ENCODE data around the gene NAIP. TPM values are rescaled to one million over a fixed set of nuclear protein-coding genes. Genes with fewer than 3 reads are reported as not detected.
A peak's percentile ranks its signal among the peaks of the same experiment; 100 is the strongest.
"Not testable (repeated sequence)": the region's sequence is repeated elsewhere in the genome, so short reads cannot be mapped to it uniquely, and the experiment has no call there.

The NAIP gene, protein sequence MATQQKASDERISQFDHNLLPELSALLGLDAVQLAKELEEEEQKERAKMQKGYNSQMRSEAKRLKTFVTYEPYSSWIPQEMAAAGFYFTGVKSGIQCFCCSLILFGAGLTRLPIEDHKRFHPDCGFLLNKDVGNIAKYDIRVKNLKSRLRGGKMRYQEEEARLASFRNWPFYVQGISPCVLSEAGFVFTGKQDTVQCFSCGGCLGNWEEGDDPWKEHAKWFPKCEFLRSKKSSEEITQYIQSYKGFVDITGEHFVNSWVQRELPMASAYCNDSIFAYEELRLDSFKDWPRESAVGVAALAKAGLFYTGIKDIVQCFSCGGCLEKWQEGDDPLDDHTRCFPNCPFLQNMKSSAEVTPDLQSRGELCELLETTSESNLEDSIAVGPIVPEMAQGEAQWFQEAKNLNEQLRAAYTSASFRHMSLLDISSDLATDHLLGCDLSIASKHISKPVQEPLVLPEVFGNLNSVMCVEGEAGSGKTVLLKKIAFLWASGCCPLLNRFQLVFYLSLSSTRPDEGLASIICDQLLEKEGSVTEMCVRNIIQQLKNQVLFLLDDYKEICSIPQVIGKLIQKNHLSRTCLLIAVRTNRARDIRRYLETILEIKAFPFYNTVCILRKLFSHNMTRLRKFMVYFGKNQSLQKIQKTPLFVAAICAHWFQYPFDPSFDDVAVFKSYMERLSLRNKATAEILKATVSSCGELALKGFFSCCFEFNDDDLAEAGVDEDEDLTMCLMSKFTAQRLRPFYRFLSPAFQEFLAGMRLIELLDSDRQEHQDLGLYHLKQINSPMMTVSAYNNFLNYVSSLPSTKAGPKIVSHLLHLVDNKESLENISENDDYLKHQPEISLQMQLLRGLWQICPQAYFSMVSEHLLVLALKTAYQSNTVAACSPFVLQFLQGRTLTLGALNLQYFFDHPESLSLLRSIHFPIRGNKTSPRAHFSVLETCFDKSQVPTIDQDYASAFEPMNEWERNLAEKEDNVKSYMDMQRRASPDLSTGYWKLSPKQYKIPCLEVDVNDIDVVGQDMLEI (N-terminal part only)
- 6.6 and 7.3 TPM in 2 replicates for total RNA-seq (2022)
- percentile 22 among the genes with signal in this experiment for Bru-seq, nascent RNA
- BruChase-seq, experiment 1, labeled RNA remaining after a 2-hour chase = percentile 33 among the genes with signal in this experiment
- percentile 32 among the genes with signal in this experiment for BruChase-seq, experiment 2, labeled RNA remaining after a 6-hour chase
- long read RNA-seq, partial matches to known transcripts = 0 of 3 reads
- long read RNA-seq, other reads (novel, unspliced or antisense) = 3 of 3 reads

DNA sequence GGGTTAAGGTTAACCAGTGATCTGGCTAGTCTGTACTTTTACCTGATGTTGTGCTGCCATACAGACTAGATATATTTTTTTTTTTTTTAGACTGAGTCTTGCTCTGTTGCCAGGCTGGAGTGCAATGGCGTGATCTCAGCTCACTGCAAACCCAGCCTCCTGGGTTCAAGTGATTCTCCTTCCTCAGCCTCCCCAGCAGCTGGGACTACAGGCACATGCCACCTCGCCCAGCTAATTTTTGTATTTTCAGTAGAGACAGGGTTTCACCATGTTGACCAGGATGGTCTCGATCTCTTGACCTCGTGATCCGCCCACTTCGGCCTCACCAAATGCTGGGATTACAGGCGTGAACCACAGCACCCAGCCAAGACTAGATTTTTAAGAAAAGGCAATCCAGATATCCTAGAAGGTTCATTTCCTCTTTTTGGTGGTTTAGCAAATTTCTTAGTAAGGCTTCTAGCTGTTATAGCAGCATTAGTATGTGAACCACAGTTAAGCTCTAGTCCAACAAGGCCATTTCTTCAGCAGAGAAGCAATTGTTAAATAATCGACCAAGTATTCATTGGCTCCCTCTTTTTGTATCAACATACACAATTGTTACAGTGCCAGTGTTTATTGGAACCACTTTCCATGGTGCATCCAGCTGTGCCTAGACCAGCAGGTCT is at the start of gene NAIP:
NAIP (minus strand) TSS at position 51 of the 665 bp plus-strand sequence. CDS start 12,424 bp downstream, outside the sequence.
- H3K9me3 Mint-ChIP-seq (ENCODE audit: unreplicated experiment); DNase-seq; H3K27me3 ChIP-seq (replicated peaks; ENCODE audit: control insufficient read depth, insufficient read depth, low read length); intact Hi-C loops (cut with micrococcal nuclease; ENCODE audit: unreplicated experiment); H3K4me3 ChIP-seq (ENCODE audit: low read depth, low read length); H3K27ac Mint-ChIP-seq (ENCODE audit: unreplicated experiment); H3K4me1 Mint-ChIP-seq (ENCODE audit: low read depth, unreplicated experiment); H3K27me3 Mint-ChIP-seq (ENCODE audit: insufficient read depth, unreplicated experiment); H3K36me3 ChIP-seq (ENCODE audit: control insufficient read depth, insufficient read depth, low read length); CTCF ChIA-PET; H3K9me3 ChIP-seq; POLR2A ChIA-PET; H3K36me3 Mint-ChIP-seq (ENCODE audit: insufficient read depth, unreplicated experiment); H3K4me3 Mint-ChIP-seq (ENCODE audit: unreplicated experiment); BruUV-seq (replicated peaks); H3K4me1 ChIP-seq: not testable (repeated sequence)

DNA sequence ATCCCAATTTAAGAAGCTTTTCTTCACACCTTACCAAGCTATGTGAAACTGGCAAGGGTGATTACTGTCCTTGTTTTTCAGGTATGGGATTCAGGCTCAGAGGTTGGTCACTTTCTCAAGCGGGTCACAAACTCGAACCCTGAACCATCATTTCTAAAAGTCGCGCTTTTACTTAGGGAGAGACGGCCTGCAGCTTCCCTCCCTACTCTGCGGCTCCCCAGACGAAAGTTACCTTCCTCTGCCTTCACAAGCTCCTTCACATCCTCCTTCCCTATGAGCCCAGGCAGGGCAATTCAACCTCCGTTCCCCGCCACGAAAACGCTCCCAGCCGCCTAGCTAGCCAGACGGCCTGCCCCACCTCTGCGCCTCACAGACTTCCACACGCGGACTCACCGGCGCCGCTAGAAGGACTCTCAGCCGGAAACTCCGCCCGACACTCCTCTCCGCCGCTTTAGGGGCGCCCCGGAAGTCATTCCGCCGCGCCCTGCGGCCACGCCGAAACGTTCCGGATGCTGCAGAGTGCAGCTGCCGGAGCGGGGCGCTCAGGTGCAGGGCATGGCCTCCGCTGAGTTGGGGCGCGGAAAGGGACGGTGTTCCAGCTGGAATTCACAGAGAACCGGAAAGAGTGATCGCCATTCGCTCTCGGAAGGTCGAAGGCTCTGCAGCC is 42.3 kb upstream of the NAIP start, which contains the start of gene GTF2H2:
GTF2H2 (minus strand) TSS at position 415 of the 667 bp plus-strand sequence. CDS start 4,913 bp downstream, outside the sequence.
- H3K36me3 ChIP-seq (ENCODE audit: control insufficient read depth, insufficient read depth, low read length); H3K9me3 Mint-ChIP-seq (ENCODE audit: unreplicated experiment); H3K9me3 ChIP-seq; POLR2A ChIA-PET; H3K27me3 ChIP-seq (replicated peaks; ENCODE audit: control insufficient read depth, insufficient read depth, low read length); H3K27ac Mint-ChIP-seq (ENCODE audit: unreplicated experiment); H3K4me3 Mint-ChIP-seq (ENCODE audit: unreplicated experiment); H3K4me1 Mint-ChIP-seq (ENCODE audit: low read depth, unreplicated experiment); H3K36me3 Mint-ChIP-seq (ENCODE audit: insufficient read depth, unreplicated experiment); CTCF ChIA-PET; DNase-seq; H3K4me3 ChIP-seq (ENCODE audit: low read depth, low read length); intact Hi-C loops (cut with micrococcal nuclease; ENCODE audit: unreplicated experiment); H3K27me3 Mint-ChIP-seq (ENCODE audit: insufficient read depth, unreplicated experiment); H3K4me1 ChIP-seq; BruUV-seq (replicated peaks): not testable (repeated sequence)

DNA sequence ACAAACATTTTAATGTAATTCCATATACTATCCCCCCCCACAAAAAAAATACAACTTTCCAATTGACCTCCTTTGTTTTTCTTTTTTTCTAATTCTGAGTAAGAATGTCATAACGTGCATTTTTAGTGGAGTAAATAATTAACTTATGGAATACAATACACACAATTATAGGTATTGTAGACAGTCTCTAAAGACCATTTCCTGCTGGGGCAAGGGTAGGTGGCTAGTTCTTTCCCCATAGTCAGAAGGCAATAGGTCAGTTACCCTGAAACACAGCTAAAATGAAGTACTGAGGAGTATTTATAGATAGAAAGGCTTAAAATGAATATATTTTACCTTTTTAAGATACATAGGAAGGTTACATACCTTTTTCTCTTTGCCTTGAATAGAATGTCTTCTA is 36.2 kb upstream of the NAIP start:
- intact Hi-C loops (cut with micrococcal nuclease; ENCODE audit: unreplicated experiment); BruUV-seq (replicated peaks); H3K9me3 Mint-ChIP-seq (ENCODE audit: unreplicated experiment); H3K4me3 Mint-ChIP-seq (ENCODE audit: unreplicated experiment); H3K27me3 ChIP-seq (replicated peaks; ENCODE audit: control insufficient read depth, insufficient read depth, low read length); POLR2A ChIA-PET; H3K4me1 ChIP-seq; H3K4me1 Mint-ChIP-seq (ENCODE audit: low read depth, unreplicated experiment); H3K9me3 ChIP-seq; DNase-seq; H3K36me3 Mint-ChIP-seq (ENCODE audit: insufficient read depth, unreplicated experiment); H3K4me3 ChIP-seq (ENCODE audit: low read depth, low read length); H3K27me3 Mint-ChIP-seq (ENCODE audit: insufficient read depth, unreplicated experiment); H3K36me3 ChIP-seq (ENCODE audit: control insufficient read depth, insufficient read depth, low read length); CTCF ChIA-PET; H3K27ac Mint-ChIP-seq (ENCODE audit: unreplicated experiment): not testable (repeated sequence)

DNA sequence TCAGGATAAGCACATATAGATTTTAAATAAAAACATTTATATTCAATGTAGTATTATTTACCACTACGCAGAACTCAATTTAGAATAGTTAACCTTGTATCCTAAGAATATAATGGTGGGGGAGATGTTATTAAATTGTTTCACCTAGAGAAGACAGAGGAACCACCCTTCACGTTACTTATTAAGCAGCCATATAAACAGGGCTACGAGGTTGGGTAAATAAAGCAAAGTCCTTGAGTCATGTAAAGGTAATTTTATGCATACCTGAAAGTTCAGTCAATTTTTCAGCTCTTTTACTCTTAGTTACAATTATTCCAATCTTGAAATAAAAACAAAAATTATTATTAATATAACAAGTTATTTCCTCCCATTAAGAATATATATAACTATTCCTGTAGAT is 34.3 kb upstream of the NAIP start:
- BruUV-seq (replicated peaks); H3K4me1 Mint-ChIP-seq (ENCODE audit: low read depth, unreplicated experiment); H3K4me3 ChIP-seq (ENCODE audit: low read depth, low read length); H3K27me3 Mint-ChIP-seq (ENCODE audit: insufficient read depth, unreplicated experiment); CTCF ChIA-PET; DNase-seq; H3K4me1 ChIP-seq; H3K36me3 ChIP-seq (ENCODE audit: control insufficient read depth, insufficient read depth, low read length); H3K4me3 Mint-ChIP-seq (ENCODE audit: unreplicated experiment); H3K27ac Mint-ChIP-seq (ENCODE audit: unreplicated experiment); H3K36me3 Mint-ChIP-seq (ENCODE audit: insufficient read depth, unreplicated experiment); H3K9me3 ChIP-seq; intact Hi-C loops (cut with micrococcal nuclease; ENCODE audit: unreplicated experiment); H3K27me3 ChIP-seq (replicated peaks; ENCODE audit: control insufficient read depth, insufficient read depth, low read length); H3K9me3 Mint-ChIP-seq (ENCODE audit: unreplicated experiment); POLR2A ChIA-PET: not testable (repeated sequence)

- intact Hi-C loops (cut with micrococcal nuclease; ENCODE audit: unreplicated experiment); CTCF ChIA-PET; H3K27ac Mint-ChIP-seq (ENCODE audit: unreplicated experiment); H3K36me3 ChIP-seq (ENCODE audit: control insufficient read depth, insufficient read depth, low read length); H3K27me3 ChIP-seq (replicated peaks; ENCODE audit: control insufficient read depth, insufficient read depth, low read length); H3K36me3 Mint-ChIP-seq (ENCODE audit: insufficient read depth, unreplicated experiment); H3K4me3 ChIP-seq (ENCODE audit: low read depth, low read length); DNase-seq; H3K4me1 Mint-ChIP-seq (ENCODE audit: low read depth, unreplicated experiment); H3K4me1 ChIP-seq; POLR2A ChIA-PET; H3K4me3 Mint-ChIP-seq (ENCODE audit: unreplicated experiment); H3K27me3 Mint-ChIP-seq (ENCODE audit: insufficient read depth, unreplicated experiment); H3K9me3 ChIP-seq; H3K9me3 Mint-ChIP-seq (ENCODE audit: unreplicated experiment); BruUV-seq (replicated peaks): not testable (repeated sequence)
These were observed 19.7 kb upstream of the NAIP start for GRCh38 chr5:71044808-71045207.

- H3K27me3 Mint-ChIP-seq (ENCODE audit: insufficient read depth, unreplicated experiment); intact Hi-C loops (cut with micrococcal nuclease; ENCODE audit: unreplicated experiment); H3K4me3 ChIP-seq (ENCODE audit: low read depth, low read length); H3K36me3 Mint-ChIP-seq (ENCODE audit: insufficient read depth, unreplicated experiment); DNase-seq; CTCF ChIA-PET; H3K4me1 ChIP-seq; H3K9me3 ChIP-seq; H3K27me3 ChIP-seq (replicated peaks; ENCODE audit: control insufficient read depth, insufficient read depth, low read length); BruUV-seq (replicated peaks); H3K4me1 Mint-ChIP-seq (ENCODE audit: low read depth, unreplicated experiment); H3K9me3 Mint-ChIP-seq (ENCODE audit: unreplicated experiment); POLR2A ChIA-PET; H3K4me3 Mint-ChIP-seq (ENCODE audit: unreplicated experiment); H3K36me3 ChIP-seq (ENCODE audit: control insufficient read depth, insufficient read depth, low read length); H3K27ac Mint-ChIP-seq (ENCODE audit: unreplicated experiment): not testable (repeated sequence)
These were observed 19.0 kb upstream of the NAIP start for GRCh38 chr5:71044128-71044527.

All from Caco-2 (cell line).